ENCODE measurements around the gene TRIM2.

GRCh38 chr4:153293742-153294057 lies 89.5 kb downstream of the TRIM2 start:
- TF ChIP-seq BACH1 (IDR thresholded peaks at IDR 0.05; ENCODE audit: borderline replicate concordance): no peak
- TF ChIP-seq EP300 (IDR thresholded peaks at IDR 0.05; ENCODE audit: borderline replicate concordance in 1 of 2, control insufficient read depth in 1 of 2, low read depth in 2 of 2, low read length in 2 of 2): no peak
- TF ChIP-seq CTCF (IDR thresholded peaks at IDR 0.05 in 2 of 3, conservative IDR thresholded peaks at IDR 0.05 in 1 of 3; ENCODE audit: control insufficient read depth in 2 of 3, extremely low read depth in 1 of 3, insufficient read depth in 1 of 3, low read depth in 3 of 3, low read length in 3 of 3): no peak
- TF ChIP-seq SMAD1 (IDR thresholded peaks at IDR 0.05; ENCODE audit: low read depth, partially characterized antibody): no peak
- no peak for TF ChIP-seq ZSCAN29 (IDR thresholded peaks at IDR 0.05)
- no peak for TF ChIP-seq EGR1 (IDR thresholded peaks at IDR 0.05; ENCODE audit: borderline replicate concordance in 1 of 2, low read depth in 2 of 2, low read length in 2 of 2)
- no peak for TF ChIP-seq NFIC (IDR thresholded peaks at IDR 0.05; ENCODE audit: low read depth, low read length)
